PC-3 (cell line): ENCODE measurements around the gene XIRP2. TPM values are rescaled to one million over a fixed set of nuclear protein-coding genes. Genes with fewer than 3 reads are reported as not detected.
A peak's percentile ranks its signal among the peaks of the same experiment; 100 is the strongest.

Source experiments
- ATAC-seq: fragments of 200-7000 bp; cut with Tn5 transposase; 2 replicates; pipeline ENCODE4 v1.9.1; 2020; ENCODE audit warnings: mild to moderate bottlenecking, moderate library complexity
- BruUV-seq: library from RNA; stranded (reverse); fragments of 400-500 nt; replicated peaks from 2 replicates; lab custom pipeline; 2021; lab: Mats Ljungman, UMichigan
- CTCF ChIA-PET: fragments of 300-600 bp; sonication (Branson Sonifier 250); formaldehyde crosslinking; loops from one replicate; lab custom pipeline; 2022; ENCODE audit warnings: antibody characterized with exemption; lab: Charles Lee
- POLR2A ChIA-PET: fragments of 300-600 bp; sonication (Branson Sonifier 250); formaldehyde crosslinking; loops from one replicate; lab custom pipeline; 2022; ENCODE audit warnings: antibody characterized with exemption; ENCODE audit not compliant: unreplicated experiment; lab: Charles Lee
- DNase-seq: peaks from one replicate; pipeline ENCODE4 v3.0.0-alpha.2; 2015
- H2AFZ ChIP-seq: fragments of 300-600 bp; sonication (generic); 2 replicates; pipeline ENCODE4 v1.6.0; 2016; ENCODE audit warnings: antibody characterized with exemption, low read length
- H3F3A ChIP-seq: fragments of 300-600 bp; sonication (generic); one replicate; pipeline ENCODE4 v1.6.0; 2017; ENCODE audit warnings: antibody characterized with exemption, low read length, control low read depth, mild to moderate bottlenecking; ENCODE audit not compliant: unreplicated experiment
- H3K27ac ChIP-seq: fragments of 300-600 bp; sonication (generic); 2 replicates; pipeline ENCODE4 v1.5.1; 2016; ENCODE audit warnings: mild to moderate bottlenecking, low read length
- H3K27me3 ChIP-seq: fragments of 300-600 bp; sonication (generic); 2 replicates; pipeline ENCODE4 v1.6.1; 2016; ENCODE audit warnings: low read length, mixed read lengths
- H3K36me3 ChIP-seq: fragments of 300-600 bp; sonication (generic); 2 replicates; pipeline ENCODE4 v1.6.1; 2016; ENCODE audit warnings: low read depth, mixed run types, low read length, mixed read lengths
- H3K4me1 ChIP-seq: fragments of 300-600 bp; sonication (generic); 2 replicates; pipeline ENCODE4 v1.5.1; 2016; ENCODE audit warnings: low read length; ENCODE audit not compliant: insufficient read depth
- H3K4me2 ChIP-seq: fragments of 300-600 bp; sonication (generic); 2 replicates; pipeline ENCODE4 v1.6.0; 2016; ENCODE audit warnings: low read length
- H3K4me3 ChIP-seq: fragments of 300-600 bp; sonication (generic); 2 replicates; pipeline ENCODE4 v1.5.1; 2016; ENCODE audit warnings: mild to moderate bottlenecking, low read length, mixed read lengths
- H3K79me2 ChIP-seq: fragments of 300-600 bp; sonication (generic); 2 replicates; pipeline ENCODE4 v1.6.1; 2017; ENCODE audit warnings: low read length, mixed read lengths
- H3K9ac ChIP-seq: fragments of 300-600 bp; sonication (generic); 2 replicates; pipeline ENCODE4 v1.6.0; 2016; ENCODE audit warnings: mild to moderate bottlenecking, low read length
- H3K9me2 ChIP-seq: fragments of 300-600 bp; sonication (generic); replicated peaks from 2 replicates; pipeline ENCODE4 v1.6.1; 2016; ENCODE audit warnings: mixed run types, low read length, mixed read lengths
- H3K9me3 ChIP-seq: fragments of 300-600 bp; sonication (generic); 2 replicates; pipeline ENCODE4 v1.6.1; 2016; ENCODE audit warnings: low read length, mixed read lengths
- H4K20me1 ChIP-seq: fragments of 300-600 bp; sonication (generic); 2 replicates; pipeline ENCODE4 v1.6.1; 2016; ENCODE audit warnings: low read length, mixed read lengths
- CTCF ChIP-seq: fragments of 300-600 bp; sonication (generic); conservative IDR thresholded peaks from 2 replicates; pipeline ENCODE4 v1.5.1; 2017; ENCODE audit warnings: antibody characterized with exemption, low read depth, mild to moderate bottlenecking, low read length
- EZH2 ChIP-seq: fragments of 300-600 bp; sonication (generic); IDR thresholded peaks from one replicate; pipeline ENCODE4 v1.6.1; 2017; ENCODE audit warnings: antibody characterized with exemption, mild to moderate bottlenecking, low read length; ENCODE audit not compliant: unreplicated experiment
- EZH2phosphoT487 ChIP-seq: fragments of 300-600 bp; sonication (generic); IDR thresholded peaks from 2 replicates; pipeline ENCODE4 v1.6.1; 2018; ENCODE audit warnings: mild to moderate bottlenecking, antibody characterized with exemption, low read length, borderline replicate concordance
- intact Hi-C: fragments of 100-400 bp; cut with micrococcal nuclease; formaldehyde crosslinking; loops from 2 replicates; pipeline ENCODE4 v1.9.0; 2023
- total RNA-seq: library from RNA; depleted of rRNA; stranded (reverse); fragments of >200 nt; gene quantifications from 2 replicates; pipeline ENCODE4 v1.2.3, GENCODE V29; 2014

Gene XIRP2
- total RNA-seq, 1 experiment from 2014 or later = 0.11 TPM

GRCh38 chr2:167192833-167193232 lies 304.6 kb downstream of the XIRP2 start:
- DNase-seq (peak; percentile 95), ATAC-seq (peak; percentile 86)
- no peaks in the 10 kb centered on the region for H4K20me1 ChIP-seq
- no peaks in the 10 kb centered on the region for H3K27me3 ChIP-seq
- H3K9me3 ChIP-seq = no peaks in the 10 kb centered on the region
- no peaks in the 10 kb centered on the region for H3K79me2 ChIP-seq
- peaks cover 55% of the 10 kb centered on the region for H3K4me1 ChIP-seq
- POLR2A ChIA-PET = no interaction called here
- H3F3A ChIP-seq = no peaks in the 10 kb centered on the region
- peak overlapping the region; percentile 34 for H3K9ac ChIP-seq
- CTCF ChIA-PET = no interaction called here
- no TSS peak for BruUV-seq
- no peaks in the 10 kb centered on the region for H3K36me3 ChIP-seq
- H3K4me2 ChIP-seq = peak overlapping the region; percentile 76
- H3K9me2 ChIP-seq = no peaks in the 10 kb centered on the region
- peak overlapping the region; percentile 26; the same call in 1 of the 2 replicates for H3K4me3 ChIP-seq
- H2AFZ ChIP-seq = peak overlapping the region; percentile 53; the same call in 1 of the 2 replicates
- TF ChIP-seq EZH2 (no peak), EZH2phosphoT487 (no peak), CTCF (no peak)
- H3K27ac ChIP-seq = peak overlapping the region; percentile 78
- intact Hi-C loops = loop anchor here (2.0 kb wide), 1 partner anchor 58 kb away; no protein-coding TSS in a partner anchor

- ChIA-PET POLR2A (interaction anchor here (0.6 kb wide), 1 partner anchor 354 kb away, joined by 3 read pairs; no protein-coding TSS in a partner anchor), CTCF (no interaction called here)
- Histone ChIP-seq H3K9me3 (no peaks in the 10 kb centered on the region), H4K20me1 (no peaks in the 10 kb centered on the region), H2AFZ (no peak overlapping the region; the same call in 1 of the 2 replicates), H3K79me2 (no peaks in the 10 kb centered on the region), H3K4me2 (peak overlapping the region; percentile 63), H3K27ac (peak overlapping the region; percentile 63), H3K4me1 (peaks cover 73% of the 10 kb centered on the region), H3K9ac (no peak overlapping the region), H3K4me3 (peak overlapping the region; percentile 27; the same call in 1 of the 2 replicates), H3F3A (no peaks in the 10 kb centered on the region), H3K9me2 (no peaks in the 10 kb centered on the region), H3K36me3 (no peaks in the 10 kb centered on the region), H3K27me3 (no peaks in the 10 kb centered on the region)
- intact Hi-C loops = no loop called here
- DNase-seq (peak; percentile 87), ATAC-seq (peak; percentile 8; the same call in 1 of the 2 replicates)
- no peak for TF ChIP-seq CTCF
- no peak for TF ChIP-seq EZH2
- TF ChIP-seq EZH2phosphoT487 = no peak
- BruUV-seq = no TSS peak
These were observed 308.4 kb downstream of the XIRP2 start for GRCh38 chr2:167196461-167197252.
